KOPT-K1 (cell line): ENCODE data around the gene TSPAN13.

Source experiments
- H3K27ac ChIP-seq: fragments of 200-600 bp; sonication (generic); 2 replicates; pipeline ENCODE4 v1.5.1; 2016; ENCODE audit warnings: antibody characterized with exemption, mild to moderate bottlenecking, low read depth, low read length; ENCODE audit not compliant: poor library complexity, severe bottlenecking
- H3K36me3 ChIP-seq: fragments of 200-600 bp; sonication (generic); 2 replicates; pipeline ENCODE4 v1.5.1; 2017; ENCODE audit warnings: antibody characterized with exemption, mild to moderate bottlenecking, low read length, moderate library complexity; ENCODE audit not compliant: insufficient read depth
- H3K9me3 ChIP-seq: fragments of 200-600 bp; sonication (generic); 2 replicates; pipeline ENCODE4 v1.5.1; 2017; ENCODE audit warnings: antibody characterized with exemption, low read length, mild to moderate bottlenecking; ENCODE audit not compliant: insufficient read depth, poor library complexity, severe bottlenecking

The TSPAN13 gene

DNA sequence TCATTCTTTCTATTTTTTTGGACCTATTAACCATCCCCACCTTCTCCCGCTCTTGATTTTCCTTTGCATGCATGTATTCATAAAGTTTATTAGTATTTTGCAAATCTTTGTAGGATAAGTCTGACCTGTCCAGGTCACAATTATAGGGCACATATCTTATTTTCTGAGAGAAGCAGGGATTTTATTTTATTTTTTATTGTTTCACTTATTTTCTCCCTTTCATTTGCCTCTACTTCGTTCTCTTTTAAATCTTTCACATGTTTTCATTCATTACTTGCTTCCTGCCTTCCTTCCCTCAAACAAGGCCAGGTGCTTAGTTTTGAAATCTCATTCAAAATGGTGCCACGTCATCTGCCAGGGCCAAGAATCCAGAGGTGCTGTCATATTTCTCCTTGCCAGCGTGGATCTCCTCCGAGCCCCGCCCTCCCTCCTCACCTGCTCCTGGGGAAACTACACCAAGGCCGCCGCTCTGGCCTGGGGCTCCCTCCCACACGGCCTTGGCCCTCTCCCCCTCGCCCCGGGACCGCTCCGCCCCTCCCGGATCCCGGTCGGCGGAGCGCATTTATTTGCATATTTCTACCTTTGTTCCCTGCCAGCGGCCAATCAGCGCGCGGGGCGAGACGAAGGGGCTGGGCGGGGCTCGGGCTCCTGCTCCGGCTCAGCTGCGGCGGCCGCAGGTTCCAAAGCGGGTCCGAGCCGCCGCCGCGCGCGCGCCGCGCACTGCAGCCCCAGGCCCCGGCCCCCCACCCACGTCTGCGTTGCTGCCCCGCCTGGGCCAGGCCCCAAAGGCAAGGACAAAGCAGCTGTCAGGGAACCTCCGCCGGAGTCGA is at the start of gene TSPAN13:
TSPAN13 (plus strand) TSS at position 654 of the 830 bp plus-strand sequence. CDS start 213 bp downstream, outside the sequence.
- Histone ChIP-seq H3K27ac (peak within 1 kb of the TSS; percentile 55), H3K9me3 (no peaks in the 10 kb centered on the region), H3K36me3 (no peaks in the 10 kb centered on the region)

DNA sequence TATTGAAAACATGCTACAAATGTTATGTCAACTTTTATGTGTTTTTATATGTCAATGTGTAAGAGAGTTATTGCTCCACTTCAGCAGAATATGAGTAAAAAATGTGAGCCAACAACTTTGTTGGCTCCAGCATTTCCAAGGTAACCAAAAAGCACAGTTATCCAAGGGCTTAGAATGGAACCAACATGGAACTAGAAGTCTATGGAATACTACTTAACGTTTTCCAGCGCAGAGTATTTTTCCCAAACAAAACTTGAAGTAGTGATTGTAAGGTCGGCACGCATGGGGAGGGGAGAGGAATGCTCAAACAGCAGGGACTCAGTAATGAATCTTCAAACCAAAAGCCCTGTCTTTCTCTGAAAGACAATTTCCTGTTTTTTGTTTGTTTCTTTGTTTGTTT is 45.0 kb upstream of the TSPAN13 start:
- H3K27ac ChIP-seq, result no peak overlapping the region
- peaks cover 75% of the 10 kb centered on the region for H3K36me3 ChIP-seq
- no peaks in the 10 kb centered on the region for H3K9me3 ChIP-seq

DNA sequence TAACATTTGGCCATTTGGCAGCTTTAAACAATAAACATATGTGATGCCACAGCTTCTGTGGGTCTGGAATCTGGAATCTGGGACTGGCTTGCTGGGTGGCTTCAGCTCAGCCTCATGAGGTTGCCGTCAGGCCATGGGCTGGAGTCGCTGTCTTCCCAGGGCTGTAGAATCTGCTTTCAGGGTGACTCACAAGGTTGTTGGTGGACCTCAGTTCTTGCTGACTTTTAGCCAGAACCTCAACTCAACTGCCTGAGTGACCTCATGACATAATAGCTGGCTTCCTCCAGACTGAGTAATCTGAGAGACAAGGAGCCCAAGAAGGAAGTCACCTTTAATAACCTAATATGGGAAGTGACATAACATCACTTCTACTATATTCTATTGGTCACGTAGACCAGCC is 44.6 kb upstream of the TSPAN13 start:
- Histone ChIP-seq H3K27ac (no peak overlapping the region), H3K36me3 (peaks cover 70% of the 10 kb centered on the region), H3K9me3 (no peaks in the 10 kb centered on the region)

DNA sequence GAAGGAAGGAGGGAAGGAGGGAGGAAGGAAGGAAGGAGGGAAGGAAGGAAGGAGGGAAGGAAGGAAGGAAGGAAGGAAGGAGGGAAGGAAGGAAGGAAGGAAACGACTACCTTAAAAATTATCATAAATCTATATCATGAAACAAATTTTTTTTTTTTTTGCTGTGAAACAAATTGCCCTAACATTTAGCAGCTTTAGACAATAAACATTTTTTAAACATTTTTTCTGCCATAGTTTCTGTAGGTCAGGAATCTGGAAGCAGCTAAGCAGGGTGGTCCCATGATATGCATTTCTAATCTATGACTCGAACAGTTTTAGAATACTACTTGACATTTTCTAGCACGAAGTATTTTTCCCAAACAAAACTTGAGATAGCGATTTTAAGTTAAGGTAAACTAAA is 42.9 kb upstream of the TSPAN13 start:
- no peaks in the 10 kb centered on the region for H3K9me3 ChIP-seq
- H3K27ac ChIP-seq, result no peak overlapping the region
- H3K36me3 ChIP-seq, result peaks cover 55% of the 10 kb centered on the region

DNA sequence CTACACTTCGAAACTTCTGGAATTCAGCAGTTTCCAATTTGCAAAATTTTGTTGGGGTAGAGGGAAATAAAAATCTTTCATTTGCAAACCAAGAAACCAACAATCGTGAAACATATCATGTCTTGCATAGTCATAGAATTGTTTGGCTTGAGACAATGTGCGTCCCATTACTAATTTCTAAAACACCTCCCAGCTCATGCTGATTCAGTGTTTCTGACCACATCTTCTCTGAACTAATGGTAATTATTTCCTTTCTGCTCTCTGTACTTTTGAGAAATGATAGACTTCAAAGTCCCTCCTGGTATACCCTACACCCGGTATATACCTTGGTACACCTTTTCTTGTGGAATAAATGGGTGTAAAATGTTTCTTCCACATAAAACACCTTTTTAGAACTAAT is 41.8 kb upstream of the TSPAN13 start:
- Histone ChIP-seq H3K36me3 (peaks cover 44% of the 10 kb centered on the region), H3K27ac (no peak overlapping the region), H3K9me3 (no peaks in the 10 kb centered on the region)

DNA sequence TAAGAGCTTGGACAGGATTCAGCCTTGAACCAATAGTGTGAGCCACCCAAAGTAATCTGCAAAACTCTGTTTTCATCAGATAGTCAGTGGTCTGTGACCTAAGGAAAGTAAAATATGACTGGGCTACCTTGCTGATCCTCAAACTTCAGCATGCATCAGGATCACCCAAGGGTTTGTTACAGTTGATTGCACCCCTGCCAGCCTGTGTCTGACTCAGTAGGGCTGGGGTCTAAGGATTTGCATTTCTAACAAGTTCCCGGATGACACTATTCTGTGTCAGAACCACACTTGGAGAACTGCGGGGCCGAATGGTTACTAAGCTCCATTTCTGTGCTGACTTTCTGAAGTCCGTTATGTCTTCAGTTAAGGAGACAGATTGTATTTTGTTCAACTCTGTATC is 40.6 kb upstream of the TSPAN13 start:
- Histone ChIP-seq H3K27ac (no peak overlapping the region), H3K9me3 (no peaks in the 10 kb centered on the region), H3K36me3 (peaks cover 33% of the 10 kb centered on the region)

DNA sequence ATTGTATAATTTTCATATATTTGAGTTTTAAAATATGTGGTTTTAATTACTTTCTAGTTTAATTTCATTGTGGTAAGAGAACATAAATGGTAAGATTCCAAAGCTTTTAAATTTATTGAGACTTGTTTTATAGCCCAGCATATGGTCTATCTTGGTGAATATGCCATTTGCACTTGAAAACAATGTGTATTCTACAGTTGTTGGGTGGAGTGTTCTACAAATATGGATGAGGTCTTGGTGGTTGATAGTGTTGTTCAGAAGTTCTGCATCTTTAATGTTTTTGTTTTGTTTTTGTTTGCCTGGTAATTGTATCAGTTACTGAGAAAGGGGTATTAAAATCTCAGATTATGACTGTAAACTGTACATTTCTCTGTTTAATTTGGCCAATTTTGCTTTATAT is 37.6 kb upstream of the TSPAN13 start:
- H3K36me3 ChIP-seq, result peaks cover 19% of the 10 kb centered on the region; the same call in 1 of the 2 replicates
- no peak overlapping the region for H3K27ac ChIP-seq
- no peaks in the 10 kb centered on the region for H3K9me3 ChIP-seq

DNA sequence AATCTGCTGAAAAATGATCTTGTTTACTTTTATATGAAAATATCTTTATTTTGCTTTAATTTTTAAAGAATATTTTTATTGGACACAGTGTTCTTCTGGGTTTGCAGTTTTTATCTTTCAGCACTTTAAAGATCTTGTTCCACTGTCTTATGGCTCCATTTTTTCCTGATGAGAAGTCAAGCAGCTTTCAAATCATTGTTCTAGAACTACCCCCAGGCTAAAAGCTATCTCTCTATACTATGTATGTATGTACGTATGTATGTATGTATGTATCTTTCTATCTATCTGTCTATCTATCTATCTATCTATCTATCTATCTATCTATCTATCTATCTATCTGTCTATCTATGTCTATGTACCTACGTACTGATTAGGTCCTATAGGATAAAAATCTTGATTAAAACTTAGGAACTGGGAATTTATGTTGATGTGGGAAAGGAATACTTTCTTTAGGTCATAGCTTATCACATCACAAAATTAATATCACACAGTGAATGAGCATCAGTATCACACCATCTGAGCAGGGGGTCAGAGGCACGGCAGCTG is 35.4 kb upstream of the TSPAN13 start:
- H3K36me3 ChIP-seq, result peaks cover 2% of the 10 kb centered on the region; the same call in 1 of the 2 replicates
- H3K27ac ChIP-seq, result no peak overlapping the region
- H3K9me3 ChIP-seq, result no peaks in the 10 kb centered on the region

DNA sequence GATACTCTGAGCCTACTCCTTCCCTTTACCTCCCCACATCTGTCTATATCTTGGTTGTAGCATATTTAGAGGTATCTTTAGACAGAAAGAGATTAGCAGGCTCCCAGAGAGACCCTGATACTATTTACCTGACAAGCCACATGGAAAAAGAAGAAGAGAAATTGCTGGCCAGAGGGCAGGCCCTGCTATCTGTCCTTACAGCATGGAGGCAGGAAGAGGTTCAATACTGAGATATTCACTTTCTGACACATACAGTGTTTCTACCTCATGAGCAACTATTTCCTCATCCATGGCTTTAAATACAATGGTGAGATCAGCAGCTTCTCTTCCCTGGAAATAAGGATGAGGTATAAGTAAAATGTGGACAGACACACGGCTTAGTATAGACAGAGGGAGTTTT is 33.9 kb upstream of the TSPAN13 start:
- Histone ChIP-seq H3K36me3 (no peaks in the 10 kb centered on the region; the same call in 1 of the 2 replicates), H3K9me3 (no peaks in the 10 kb centered on the region), H3K27ac (no peak overlapping the region)

DNA sequence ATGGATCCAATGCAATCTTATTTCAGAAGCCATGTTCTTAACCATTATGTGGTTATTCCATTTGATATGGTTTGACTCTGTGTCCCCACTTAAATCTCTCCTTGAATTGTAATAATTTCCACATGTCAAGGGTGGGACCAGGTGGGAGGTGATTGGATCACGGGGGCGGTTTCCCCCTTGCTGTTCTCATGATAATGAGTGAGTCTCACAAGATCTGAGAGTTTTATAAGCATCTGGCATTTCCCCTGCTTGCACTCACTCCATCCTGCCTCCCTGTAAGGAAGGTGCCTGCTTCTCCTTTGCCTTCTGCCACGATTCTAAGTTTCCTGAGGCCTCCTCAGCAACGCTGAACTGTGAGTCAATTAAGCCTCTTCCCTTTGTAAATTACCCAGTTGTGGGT is 32.0 kb upstream of the TSPAN13 start:
- Histone ChIP-seq H3K27ac (no peak overlapping the region), H3K36me3 (no peaks in the 10 kb centered on the region; the same call in 1 of the 2 replicates), H3K9me3 (no peaks in the 10 kb centered on the region)

DNA sequence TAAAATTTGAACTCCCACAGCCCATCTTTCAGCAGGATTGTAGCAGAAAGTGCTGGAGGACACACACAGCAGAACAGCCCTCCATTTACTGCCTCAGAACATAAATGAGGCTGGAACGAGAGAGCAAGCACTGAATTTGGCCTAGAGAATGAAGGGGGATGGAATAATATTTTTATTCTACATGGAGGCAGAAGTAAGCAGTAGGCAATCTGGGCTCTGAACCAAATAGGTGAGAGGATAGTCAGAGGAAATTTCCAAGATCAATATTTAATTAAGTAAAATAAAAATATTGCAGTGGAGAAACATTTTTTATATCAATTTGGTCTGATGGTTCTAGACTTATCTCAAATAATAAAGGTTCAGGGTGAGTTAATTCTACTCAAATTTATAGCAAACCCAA is 29.2 kb upstream of the TSPAN13 start:
- Histone ChIP-seq H3K9me3 (no peaks in the 10 kb centered on the region), H3K36me3 (no peaks in the 10 kb centered on the region; the same call in 1 of the 2 replicates), H3K27ac (no peak overlapping the region)

DNA sequence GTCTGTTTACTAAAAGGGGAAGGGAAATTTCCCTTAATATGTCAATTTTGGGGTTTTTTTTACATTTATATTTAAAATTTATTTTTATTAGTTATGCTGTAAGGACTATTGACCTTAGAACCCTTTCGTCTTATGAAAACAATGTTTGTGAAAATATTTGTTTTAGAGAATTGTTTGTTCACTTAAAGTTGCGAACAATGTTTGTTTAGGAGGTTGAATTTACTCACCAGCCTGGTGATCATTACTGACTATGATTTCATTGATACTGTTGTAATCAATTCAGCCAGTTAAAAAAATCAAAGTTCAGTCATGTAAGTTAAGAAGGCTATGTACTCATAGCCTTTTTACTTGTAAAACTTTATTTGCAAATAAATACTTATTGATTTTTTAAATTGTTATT is 27.4 kb upstream of the TSPAN13 start:
- Histone ChIP-seq H3K27ac (no peak overlapping the region), H3K9me3 (no peaks in the 10 kb centered on the region), H3K36me3 (no peaks in the 10 kb centered on the region; the same call in 1 of the 2 replicates)

DNA sequence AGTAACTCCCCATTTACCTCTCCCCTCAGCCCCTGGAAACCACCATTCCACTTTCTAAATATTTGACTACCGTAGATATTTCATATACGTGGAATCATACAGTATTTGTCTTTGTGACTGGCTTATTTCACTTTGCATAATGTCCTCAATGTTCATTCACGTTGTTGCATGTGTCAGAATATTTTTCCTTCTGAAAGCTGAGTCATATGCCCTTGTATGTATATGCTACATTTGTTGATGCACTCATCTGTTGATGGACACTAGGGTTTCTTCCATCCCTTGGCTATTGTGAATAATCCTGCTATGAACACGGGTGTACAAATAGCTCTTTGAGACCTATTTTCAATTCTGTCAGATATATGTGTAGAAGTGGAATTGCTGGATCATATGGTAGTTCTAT is 25.8 kb upstream of the TSPAN13 start:
- Histone ChIP-seq H3K27ac (no peak overlapping the region), H3K9me3 (no peaks in the 10 kb centered on the region), H3K36me3 (no peaks in the 10 kb centered on the region)

DNA sequence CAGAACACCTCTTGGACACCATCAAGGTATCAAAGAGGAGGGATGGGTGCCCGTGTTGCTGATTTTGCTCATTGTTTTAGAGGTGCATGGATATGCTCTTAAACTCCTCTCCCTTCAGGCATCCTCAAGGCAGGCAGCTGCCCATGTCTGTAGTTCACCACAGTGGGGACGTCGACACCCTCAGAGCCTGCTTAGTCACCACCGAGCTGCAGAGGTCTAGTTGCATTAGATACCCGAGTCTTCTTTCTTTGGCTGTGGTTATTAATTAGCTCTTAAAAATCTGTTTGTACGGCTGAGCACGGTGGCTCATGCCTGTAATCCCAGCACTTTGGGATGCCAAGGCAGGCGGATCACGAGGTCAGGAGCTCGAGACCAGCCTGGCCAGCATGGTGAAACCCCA is 24.7 kb upstream of the TSPAN13 start:
- Histone ChIP-seq H3K27ac (no peak overlapping the region), H3K9me3 (no peaks in the 10 kb centered on the region), H3K36me3 (no peaks in the 10 kb centered on the region)

DNA sequence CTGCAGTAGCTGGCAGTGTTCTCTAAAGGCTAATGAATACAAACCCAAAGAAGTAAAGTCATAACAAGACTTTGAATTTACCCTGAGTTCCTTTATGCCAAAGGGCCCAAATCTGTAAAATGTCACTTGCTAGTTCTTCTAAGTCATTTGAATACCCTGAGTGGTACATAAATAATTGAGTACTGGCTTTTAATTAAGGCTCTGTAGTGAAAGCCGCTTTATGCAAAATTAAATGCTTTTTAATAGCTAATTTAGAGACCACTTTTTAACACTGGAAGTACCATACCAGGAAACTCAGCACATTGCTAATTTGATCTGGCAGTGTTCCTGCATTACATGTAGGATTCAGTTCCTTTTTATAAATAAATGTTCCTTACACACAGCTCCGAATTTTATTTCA is 24.0 kb upstream of the TSPAN13 start:
- Histone ChIP-seq H3K36me3 (no peaks in the 10 kb centered on the region), H3K27ac (no peak overlapping the region), H3K9me3 (no peaks in the 10 kb centered on the region)

DNA sequence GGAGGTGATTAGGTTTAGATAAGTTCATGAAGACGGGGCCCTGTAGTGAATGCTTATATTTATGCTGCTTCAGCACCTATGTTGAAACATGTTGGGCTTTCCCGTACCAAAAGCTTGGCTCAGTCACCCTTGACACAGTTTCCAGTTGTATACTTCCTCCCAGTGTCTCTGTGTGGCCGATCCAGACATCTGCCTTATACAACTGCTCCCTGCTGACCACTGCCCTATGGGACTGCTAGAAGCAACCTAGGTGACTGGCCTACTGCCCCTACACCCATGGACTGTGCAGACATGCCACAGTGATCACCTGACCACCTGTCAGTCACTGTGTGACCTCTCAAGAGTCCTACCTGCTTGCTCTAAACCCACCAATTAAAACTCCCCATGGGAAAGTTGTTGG is 22.6 kb upstream of the TSPAN13 start:
- Histone ChIP-seq H3K27ac (no peak overlapping the region), H3K36me3 (no peaks in the 10 kb centered on the region), H3K9me3 (no peaks in the 10 kb centered on the region)
